MM.1S (cell line): ENCODE results near the gene EMC8.

ENCODE experiments used
- DNase-seq: peaks from one replicate; pipeline ENCODE4 v3.0.0-alpha.2; 2015
- H2AFZ ChIP-seq: fragments of 300-600 bp; sonication (generic); 2 replicates; pipeline ENCODE4 v1.6.0; 2016; ENCODE audit warnings: antibody characterized with exemption, low read length
- H3F3A ChIP-seq: fragments of 300-600 bp; sonication (generic); 2 replicates; pipeline ENCODE4 v1.6.1; 2016; ENCODE audit warnings: mild to moderate bottlenecking, antibody characterized with exemption, low read length, moderate library complexity, mixed read lengths; ENCODE audit not compliant: insufficient read depth
- H3K27ac ChIP-seq: fragments of 300-600 bp; sonication (generic); 2 replicates; pipeline ENCODE4 v1.5.1; 2016; ENCODE audit warnings: mild to moderate bottlenecking, low read length
- H3K27me3 ChIP-seq: fragments of 300-600 bp; sonication (generic); replicated peaks from 2 replicates; pipeline ENCODE4 v1.6.0; 2016; ENCODE audit warnings: low read length; ENCODE audit not compliant: insufficient read depth
- H3K36me3 ChIP-seq: fragments of 300-600 bp; sonication (generic); replicated peaks from 2 replicates; pipeline ENCODE4 v1.6.1; 2016; ENCODE audit warnings: mild to moderate bottlenecking, low read length, mixed read lengths; ENCODE audit not compliant: insufficient read depth
- H3K4me1 ChIP-seq: fragments of 300-600 bp; sonication (generic); 2 replicates; pipeline ENCODE4 v1.6.1; 2016; ENCODE audit warnings: low read length, mixed read lengths
- H3K4me2 ChIP-seq: fragments of 300-600 bp; sonication (generic); 2 replicates; pipeline ENCODE4 v1.6.0; 2016; ENCODE audit warnings: low read depth, low read length
- H3K4me3 ChIP-seq: fragments of 300-600 bp; sonication (generic); 2 replicates; pipeline ENCODE4 v1.5.1; 2016; ENCODE audit warnings: low read length, mixed read lengths
- H3K79me2 ChIP-seq: fragments of 300-600 bp; sonication (generic); 2 replicates; pipeline ENCODE4 v1.6.1; 2016; ENCODE audit warnings: mixed run types, low read length, mixed read lengths
- H3K9ac ChIP-seq: fragments of 300-600 bp; sonication (generic); 2 replicates; pipeline ENCODE4 v1.6.1; 2016; ENCODE audit warnings: low read length, mixed read lengths
- H3K9me2 ChIP-seq: fragments of 300-600 bp; sonication (generic); replicated peaks from 2 replicates; pipeline ENCODE4 v1.6.1; 2016; ENCODE audit warnings: mild to moderate bottlenecking, low read length, mixed read lengths; ENCODE audit not compliant: insufficient read depth
- H3K9me3 ChIP-seq: fragments of 300-600 bp; sonication (generic); replicated peaks from 2 replicates; pipeline ENCODE4 v1.6.1; 2016; ENCODE audit warnings: mild to moderate bottlenecking, low read length, mixed read lengths; ENCODE audit not compliant: insufficient read depth
- H4K20me1 ChIP-seq: fragments of 300-600 bp; sonication (generic); 2 replicates; pipeline ENCODE4 v1.6.1; 2016; ENCODE audit warnings: mild to moderate bottlenecking, low read length, moderate library complexity, mixed read lengths; ENCODE audit not compliant: insufficient read depth
- EZH2 ChIP-seq: fragments of 300-600 bp; sonication (generic); optimal IDR thresholded peaks from 2 replicates; pipeline ENCODE3; 2017; ENCODE audit warnings: low read depth, mild to moderate bottlenecking, antibody characterized with exemption, low read length, mixed read lengths
- EZH2phosphoT487 ChIP-seq: fragments of 300-600 bp; sonication (generic); IDR thresholded peaks from 2 replicates; pipeline ENCODE4 v1.6.1; 2018; ENCODE audit warnings: antibody characterized with exemption, low read length
- TF ChIP-seq, protein P1 (sequence below): fragments of 300-600 bp; sonication (generic); IDR thresholded peaks from 2 replicates; pipeline ENCODE4 v1.5.1; 2016; ENCODE audit warnings: antibody characterized with exemption, low read length, mixed read lengths

Gene EMC8

DNA sequence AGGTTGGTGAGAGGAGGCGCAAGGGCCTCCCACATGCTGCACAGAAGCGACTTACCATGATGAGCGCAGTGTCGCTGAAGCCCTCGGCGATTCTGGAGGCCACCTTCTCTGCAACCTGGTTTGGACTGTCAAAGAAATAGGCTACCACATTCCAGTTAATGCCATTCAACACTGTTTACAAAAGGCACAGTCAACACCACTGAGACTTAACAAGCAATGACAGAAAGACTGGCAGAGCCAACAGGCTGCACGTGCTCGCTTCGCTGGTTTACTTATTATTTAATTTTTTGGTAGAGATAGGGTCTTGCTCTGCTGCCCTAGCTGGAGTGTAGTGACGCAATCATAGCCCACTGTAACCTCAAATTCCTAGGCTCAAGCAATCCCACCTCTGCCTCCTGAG is 18.2 kb downstream of the EMC8 start:
- Histone ChIP-seq H3K9me3 (no peaks in the 10 kb centered on the region), H4K20me1 (no peaks in the 10 kb centered on the region), H3K36me3 (no peaks in the 10 kb centered on the region), H3K79me2 (no peaks in the 10 kb centered on the region), H3K4me1 (no peaks in the 10 kb centered on the region), H3K4me2 (no peak overlapping the region), H3K9me2 (no peaks in the 10 kb centered on the region), H3K9ac (no peak overlapping the region), H3K27me3 (no peaks in the 10 kb centered on the region), H2AFZ (no peak overlapping the region), H3K27ac (no peak overlapping the region), H3F3A (no peaks in the 10 kb centered on the region), H3K4me3 (no peak overlapping the region)
- TF ChIP-seq, protein P1, sequence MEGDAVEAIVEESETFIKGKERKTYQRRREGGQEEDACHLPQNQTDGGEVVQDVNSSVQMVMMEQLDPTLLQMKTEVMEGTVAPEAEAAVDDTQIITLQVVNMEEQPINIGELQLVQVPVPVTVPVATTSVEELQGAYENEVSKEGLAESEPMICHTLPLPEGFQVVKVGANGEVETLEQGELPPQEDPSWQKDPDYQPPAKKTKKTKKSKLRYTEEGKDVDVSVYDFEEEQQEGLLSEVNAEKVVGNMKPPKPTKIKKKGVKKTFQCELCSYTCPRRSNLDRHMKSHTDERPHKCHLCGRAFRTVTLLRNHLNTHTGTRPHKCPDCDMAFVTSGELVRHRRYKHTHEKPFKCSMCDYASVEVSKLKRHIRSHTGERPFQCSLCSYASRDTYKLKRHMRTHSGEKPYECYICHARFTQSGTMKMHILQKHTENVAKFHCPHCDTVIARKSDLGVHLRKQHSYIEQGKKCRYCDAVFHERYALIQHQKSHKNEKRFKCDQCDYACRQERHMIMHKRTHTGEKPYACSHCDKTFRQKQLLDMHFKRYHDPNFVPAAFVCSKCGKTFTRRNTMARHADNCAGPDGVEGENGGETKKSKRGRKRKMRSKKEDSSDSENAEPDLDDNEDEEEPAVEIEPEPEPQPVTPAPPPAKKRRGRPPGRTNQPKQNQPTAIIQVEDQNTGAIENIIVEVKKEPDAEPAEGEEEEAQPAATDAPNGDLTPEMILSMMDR: no peak
- TF ChIP-seq EZH2 (no peak), EZH2phosphoT487 (no peak)
- DNase-seq: no peak

DNA sequence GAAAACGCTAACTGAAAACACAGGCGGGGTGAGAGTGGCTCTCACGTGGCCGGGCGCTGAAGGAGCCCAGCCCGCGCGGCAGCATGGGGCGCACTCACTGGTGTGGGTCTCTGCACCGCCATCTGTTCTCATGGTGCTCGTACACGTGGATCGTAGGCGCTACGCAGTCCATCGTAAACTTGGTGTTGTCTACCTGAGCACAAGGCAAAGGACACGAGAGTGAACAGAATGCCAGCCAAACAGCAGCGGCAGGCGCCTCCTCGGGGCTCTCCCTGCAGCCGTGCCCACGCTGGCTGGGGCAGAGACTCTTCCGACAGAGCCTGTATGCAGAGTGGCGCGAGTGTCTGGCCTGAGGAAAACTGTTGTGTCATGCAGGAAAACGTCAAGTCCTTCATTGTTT is 19.1 kb downstream of the EMC8 start:
- no peaks in the 10 kb centered on the region for H3K9me2 ChIP-seq
- H2AFZ ChIP-seq: no peak overlapping the region
- H3K9ac ChIP-seq: no peak overlapping the region
- no peaks in the 10 kb centered on the region for H3K9me3 ChIP-seq
- no peaks in the 10 kb centered on the region for H3K36me3 ChIP-seq
- H4K20me1 ChIP-seq: no peaks in the 10 kb centered on the region
- H3K4me2 ChIP-seq: no peak overlapping the region
- no peaks in the 10 kb centered on the region for H3K27me3 ChIP-seq
- no peak overlapping the region for H3K27ac ChIP-seq
- DNase-seq: no peak
- H3K4me1 ChIP-seq: no peaks in the 10 kb centered on the region
- H3K4me3 ChIP-seq: no peak overlapping the region
- no peak for TF ChIP-seq EZH2
- no peaks in the 10 kb centered on the region for H3F3A ChIP-seq
- no peaks in the 10 kb centered on the region for H3K79me2 ChIP-seq

DNA sequence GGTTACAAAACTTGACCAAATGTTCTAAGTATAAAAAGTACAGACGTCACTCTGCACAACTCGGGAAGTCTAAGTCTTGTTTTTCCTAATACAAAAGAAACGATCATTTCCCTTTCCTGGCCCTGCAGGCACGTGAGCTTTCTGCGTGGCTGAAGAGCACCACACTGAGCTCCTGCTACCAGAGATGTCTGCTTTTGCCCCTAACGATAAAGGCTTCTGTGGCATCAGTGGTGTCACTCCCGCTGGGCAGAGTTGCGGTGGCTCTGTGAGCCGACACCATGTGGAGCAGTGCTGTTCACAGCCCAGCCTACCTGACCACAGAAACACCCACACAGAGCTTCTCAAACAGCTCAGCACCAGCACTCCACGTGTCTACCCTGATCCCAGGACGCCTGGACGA is 20.5 kb downstream of the EMC8 start:
- no peak overlapping the region for H3K4me2 ChIP-seq
- no peaks in the 10 kb centered on the region for H3K9me2 ChIP-seq
- H3K36me3 ChIP-seq: no peaks in the 10 kb centered on the region
- H4K20me1 ChIP-seq: no peaks in the 10 kb centered on the region
- no peak overlapping the region for H2AFZ ChIP-seq
- DNase-seq: no peak
- H3K27ac ChIP-seq: no peak overlapping the region
- H3K9me3 ChIP-seq: no peaks in the 10 kb centered on the region
- H3K27me3 ChIP-seq: no peaks in the 10 kb centered on the region
- no peaks in the 10 kb centered on the region for H3K79me2 ChIP-seq
- no peaks in the 10 kb centered on the region for H3K4me1 ChIP-seq
- no peak overlapping the region for H3K4me3 ChIP-seq
- TF ChIP-seq EZH2 (no peak), EZH2phosphoT487 (no peak)
- TF ChIP-seq, protein P1: no peak
- H3K9ac ChIP-seq: no peak overlapping the region
- H3F3A ChIP-seq: no peaks in the 10 kb centered on the region

DNA sequence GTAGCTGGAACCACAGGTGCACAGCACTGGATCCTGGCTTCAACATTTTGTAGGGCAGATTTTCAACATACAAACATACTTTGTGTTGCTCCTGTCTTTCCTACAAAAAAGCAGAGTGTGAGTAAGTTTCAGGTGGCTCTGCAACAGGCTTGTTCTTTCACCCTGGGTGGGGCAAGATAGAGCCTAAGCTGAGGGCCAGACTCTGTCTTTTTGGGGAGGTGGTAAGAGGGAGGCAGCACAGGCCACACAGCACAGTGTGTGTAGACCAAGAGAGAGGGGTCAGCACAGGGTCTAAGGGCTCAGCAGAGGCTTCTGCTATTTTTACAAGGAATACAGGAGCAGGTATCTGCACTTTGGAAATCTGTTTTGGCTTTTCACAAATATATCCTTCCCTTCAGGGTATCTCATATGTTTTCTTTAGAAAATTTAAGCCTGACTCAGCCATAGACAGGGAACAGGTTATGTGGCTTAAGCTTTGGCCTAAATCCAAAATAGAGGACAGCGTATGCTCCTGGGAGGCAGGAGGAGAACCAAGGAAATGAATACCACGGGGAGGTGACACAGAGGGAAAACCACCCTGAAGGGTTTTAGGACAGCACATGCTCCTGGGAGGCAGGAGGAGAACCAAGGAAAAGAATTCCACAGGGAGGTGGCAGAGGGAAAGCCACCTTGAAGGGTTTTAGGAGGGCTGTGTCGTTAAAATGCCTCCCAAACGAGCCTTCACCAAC is 21.6 kb downstream of the EMC8 start:
- no peaks in the 10 kb centered on the region for H3K9me2 ChIP-seq
- no peaks in the 10 kb centered on the region for H3K9me3 ChIP-seq
- no peak for DNase-seq
- H3K79me2 ChIP-seq: no peaks in the 10 kb centered on the region
- TF ChIP-seq, protein P1: no peak
- TF ChIP-seq EZH2phosphoT487 (no peak), EZH2 (no peak)
- H3K27me3 ChIP-seq: no peaks in the 10 kb centered on the region
- H3K36me3 ChIP-seq: no peaks in the 10 kb centered on the region
- H3K4me1 ChIP-seq: no peaks in the 10 kb centered on the region
- H3K27ac ChIP-seq: no peak overlapping the region
- H3K9ac ChIP-seq: no peak overlapping the region
- H3F3A ChIP-seq: no peaks in the 10 kb centered on the region
- H3K4me3 ChIP-seq: no peak overlapping the region
- no peak overlapping the region for H3K4me2 ChIP-seq
- H4K20me1 ChIP-seq: no peaks in the 10 kb centered on the region
- no peak overlapping the region for H2AFZ ChIP-seq
